ENCODE measurements around the gene GOLM1.

GOLM1 gene

DNA sequence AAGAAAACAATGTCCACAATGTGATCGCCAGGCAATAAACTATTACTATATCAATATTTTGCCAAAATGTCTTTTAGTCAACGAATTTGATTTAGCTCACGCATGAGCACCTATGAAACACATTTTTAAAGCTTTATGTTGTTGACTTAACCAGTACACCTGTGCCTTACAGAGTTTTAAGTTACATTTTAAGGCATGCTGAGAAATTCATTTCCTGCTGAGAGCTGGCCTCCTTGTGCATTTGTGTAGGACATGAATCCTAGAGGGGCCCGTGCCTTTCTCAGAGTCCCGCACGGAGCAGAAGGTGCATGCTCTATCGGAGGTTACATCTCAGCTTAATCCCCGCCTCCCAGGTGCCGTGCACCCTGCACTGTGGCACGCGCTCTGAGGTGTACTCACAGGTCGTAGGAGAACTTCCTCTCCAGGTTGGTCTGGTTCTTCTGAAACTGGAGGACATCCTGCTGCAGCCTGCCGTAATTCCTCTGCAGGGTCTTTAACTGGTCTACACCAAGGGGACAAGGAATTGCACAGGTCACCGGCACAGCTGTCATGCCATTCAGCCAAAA is 53.2 kb downstream of the GOLM1 start:
- no peak for DNase-seq (ENCODE audit: low read depth in 2 of 2)

DNA sequence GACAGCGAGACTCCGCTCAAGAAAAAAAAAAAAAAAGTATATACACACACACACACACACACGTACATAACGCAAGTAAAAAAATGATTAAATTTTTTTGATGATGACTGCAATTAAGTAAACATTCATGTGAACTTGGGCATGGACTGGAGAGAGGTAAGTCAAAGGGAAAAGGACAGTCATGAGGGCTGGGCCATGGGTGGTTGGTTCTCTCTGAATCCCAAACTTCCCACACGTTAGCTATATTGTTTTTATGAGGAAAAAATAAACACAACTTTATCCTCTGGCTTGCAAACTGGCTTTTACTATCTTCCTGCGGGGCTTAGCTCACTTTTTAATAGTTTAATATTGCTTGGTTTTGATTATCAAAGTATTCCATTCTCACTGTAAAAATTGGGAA is 53.7 kb downstream of the GOLM1 start:
- DNase-seq (ENCODE audit: low read depth in 2 of 2), result no peak

DNA sequence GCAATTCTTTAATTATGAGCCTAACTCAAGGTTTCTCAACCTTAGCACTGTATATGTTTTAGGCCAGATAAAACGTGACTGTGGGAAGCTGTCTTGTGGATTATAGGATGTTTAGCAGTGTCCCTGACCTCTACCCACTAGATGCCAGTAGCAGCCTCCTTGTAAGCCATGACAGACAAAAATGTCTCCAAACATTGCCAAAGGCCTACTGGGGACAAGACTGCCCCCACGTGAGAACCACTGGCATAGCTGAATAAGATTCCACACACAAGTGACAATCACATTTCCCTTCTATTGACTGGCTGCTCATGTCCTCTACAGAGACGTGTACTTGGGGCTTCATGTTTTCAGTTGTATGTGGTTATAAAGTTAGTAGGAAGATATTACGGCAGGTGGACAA is 55.4 kb downstream of the GOLM1 start:
- DNase-seq (ENCODE audit: low read depth in 2 of 2), result no peak

DNA sequence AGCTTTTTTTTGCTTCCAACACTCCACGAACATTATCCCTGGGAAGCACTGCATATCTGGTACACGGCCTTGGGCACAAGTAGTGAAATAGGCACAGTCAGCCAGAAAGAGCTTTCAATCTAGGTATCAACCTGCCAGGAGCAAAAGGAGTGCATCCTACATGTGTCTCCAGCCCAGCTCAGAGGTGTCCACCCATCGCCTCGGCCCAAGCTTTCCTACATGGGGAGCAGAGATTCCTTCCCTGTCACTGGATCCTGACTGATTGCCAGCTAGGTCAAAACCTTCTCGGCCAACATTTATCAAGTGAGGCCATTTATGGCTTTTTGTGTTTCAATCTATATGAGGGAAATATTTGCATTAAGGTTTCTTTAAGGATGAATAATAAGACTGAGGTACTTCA is 55.8 kb downstream of the GOLM1 start:
- DNase-seq (ENCODE audit: low read depth in 2 of 2), result no peak

DNA sequence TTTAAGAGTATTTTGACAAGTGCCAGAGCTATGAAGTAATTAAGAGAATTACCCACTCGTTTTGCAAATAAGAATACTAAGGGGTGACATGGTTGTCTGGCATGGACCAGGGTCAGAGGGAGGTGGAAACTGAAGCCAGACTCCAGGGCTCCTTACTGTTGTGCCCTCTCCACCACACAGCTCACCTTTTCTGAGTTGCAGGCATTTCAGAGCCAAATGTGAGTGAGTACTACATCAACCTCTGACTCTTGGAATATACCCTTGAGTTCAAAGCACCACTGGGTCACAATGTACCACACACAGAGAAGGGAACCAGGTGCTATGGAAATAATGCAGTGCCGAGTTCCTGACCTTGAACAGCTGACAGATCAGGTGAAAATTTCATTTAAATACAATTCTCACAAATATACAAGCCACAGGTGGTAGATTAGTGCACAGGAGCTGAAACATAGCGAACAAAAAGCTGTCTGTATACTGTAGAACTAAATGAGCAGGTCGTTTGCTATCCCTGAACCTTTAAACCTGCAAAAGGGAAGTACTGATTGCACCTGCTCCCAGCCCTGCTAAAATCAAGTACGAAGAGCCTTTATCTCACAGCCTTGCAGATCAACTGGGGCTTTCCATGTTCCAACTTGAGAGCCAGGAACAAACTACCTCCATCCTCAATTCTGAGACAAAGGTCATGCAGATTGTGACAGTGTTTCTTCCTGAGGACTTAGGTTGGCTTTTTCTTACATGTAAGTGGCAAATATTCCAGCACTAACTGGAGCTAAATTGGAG is 57.0 kb downstream of the GOLM1 start:
- no peak for DNase-seq (ENCODE audit: low read depth in 2 of 2)

DNA sequence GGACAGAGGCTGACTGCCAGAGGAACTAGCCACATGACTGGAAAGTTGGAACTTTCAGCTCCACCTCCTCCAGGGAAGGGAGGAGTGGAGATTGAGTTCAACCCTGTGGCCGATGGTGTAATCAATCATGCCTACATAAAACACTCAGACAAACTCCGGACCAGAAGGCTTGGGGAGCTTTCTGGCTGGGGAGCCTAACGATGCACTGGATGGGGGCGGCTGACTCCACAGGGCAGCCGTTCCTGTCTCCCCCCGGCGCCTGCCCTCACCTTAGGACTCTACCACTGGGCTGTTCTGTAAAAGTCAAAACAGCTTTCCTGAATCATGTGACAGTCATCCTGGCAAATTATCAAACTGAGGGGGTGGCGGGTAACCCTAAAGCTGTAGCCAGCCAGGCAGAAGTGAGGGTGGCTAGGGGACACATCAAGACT is 58.0 kb downstream of the GOLM1 start:
- no peak for DNase-seq (ENCODE audit: low read depth in 2 of 2)

DNA sequence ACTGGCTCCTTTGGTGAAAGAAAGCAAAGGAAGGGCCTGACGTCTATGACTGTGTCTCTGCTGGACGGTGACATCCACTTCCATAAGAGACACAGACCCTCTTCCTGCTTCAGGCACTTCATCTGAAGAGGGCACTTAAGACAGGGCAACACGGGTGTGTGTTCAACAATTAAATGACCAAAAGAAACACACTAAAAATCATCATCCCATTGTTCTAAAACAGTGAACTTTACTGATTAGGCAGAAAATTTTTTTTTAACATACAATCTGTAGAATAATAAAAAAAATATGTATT is 58.5 kb downstream of the GOLM1 start:
- DNase-seq (ENCODE audit: low read depth in 2 of 2), result no peak

DNA sequence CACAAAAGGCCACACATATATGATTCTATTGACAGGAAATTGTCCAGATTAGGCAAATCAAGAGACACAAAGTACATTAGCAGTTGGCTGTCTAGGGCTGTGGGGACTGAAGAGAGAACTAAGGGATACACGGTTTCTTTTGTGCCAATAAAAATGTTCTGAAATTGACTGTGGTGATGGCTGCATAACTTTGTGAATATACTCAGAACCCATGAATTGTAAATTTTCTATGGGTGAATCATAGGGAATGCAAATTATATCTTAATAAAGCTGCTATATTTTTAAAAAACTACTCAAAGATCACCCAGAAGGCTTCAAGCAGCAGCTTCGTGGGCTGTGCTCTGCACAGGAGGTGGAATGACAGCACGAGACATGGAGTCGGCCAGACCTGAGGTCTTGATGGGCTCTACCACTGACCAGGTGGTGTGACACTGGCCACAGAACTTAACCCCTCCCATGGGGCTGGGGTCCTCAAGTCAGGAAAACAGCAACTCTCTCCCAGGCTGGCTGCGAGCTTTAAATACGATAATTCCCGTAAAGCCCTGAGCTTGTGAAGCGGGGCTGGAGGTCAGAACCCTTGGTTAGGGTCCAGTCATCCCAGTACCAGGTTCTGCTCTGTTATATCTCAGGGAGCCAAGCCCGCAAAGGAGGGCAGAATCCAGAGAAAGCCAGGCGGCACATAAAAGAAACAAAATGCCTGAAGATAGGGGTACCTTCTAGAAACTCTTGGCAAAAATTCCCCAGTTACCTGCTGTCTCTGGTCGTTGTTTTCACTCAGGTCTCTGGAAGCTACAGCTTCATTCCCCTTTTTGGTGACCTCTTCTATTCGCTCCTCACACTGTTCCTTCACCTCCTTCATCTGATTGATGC is 59.1 kb downstream of the GOLM1 start:
- no peak for DNase-seq (ENCODE audit: low read depth in 2 of 2)

DNA sequence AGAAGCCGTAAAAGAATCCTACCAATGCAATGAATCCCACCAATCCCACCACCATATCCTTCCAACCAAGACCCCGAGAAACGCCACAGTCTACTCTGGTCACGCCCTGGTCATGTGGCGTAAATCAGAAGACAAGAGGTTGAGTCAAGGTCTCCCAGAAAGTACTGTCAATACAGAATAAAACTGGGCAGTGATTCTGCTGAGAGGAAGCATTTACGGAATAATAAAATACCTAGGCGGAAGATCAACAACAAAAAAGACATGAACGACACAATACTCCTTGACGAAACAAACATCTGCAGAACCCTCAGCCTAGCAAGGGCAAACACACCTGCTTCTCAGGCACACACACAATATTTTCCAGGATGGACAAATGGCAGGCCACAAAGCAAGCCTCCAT is 62.8 kb downstream of the GOLM1 start:
- DNase-seq (ENCODE audit: low read depth in 2 of 2), result no peak

DNA sequence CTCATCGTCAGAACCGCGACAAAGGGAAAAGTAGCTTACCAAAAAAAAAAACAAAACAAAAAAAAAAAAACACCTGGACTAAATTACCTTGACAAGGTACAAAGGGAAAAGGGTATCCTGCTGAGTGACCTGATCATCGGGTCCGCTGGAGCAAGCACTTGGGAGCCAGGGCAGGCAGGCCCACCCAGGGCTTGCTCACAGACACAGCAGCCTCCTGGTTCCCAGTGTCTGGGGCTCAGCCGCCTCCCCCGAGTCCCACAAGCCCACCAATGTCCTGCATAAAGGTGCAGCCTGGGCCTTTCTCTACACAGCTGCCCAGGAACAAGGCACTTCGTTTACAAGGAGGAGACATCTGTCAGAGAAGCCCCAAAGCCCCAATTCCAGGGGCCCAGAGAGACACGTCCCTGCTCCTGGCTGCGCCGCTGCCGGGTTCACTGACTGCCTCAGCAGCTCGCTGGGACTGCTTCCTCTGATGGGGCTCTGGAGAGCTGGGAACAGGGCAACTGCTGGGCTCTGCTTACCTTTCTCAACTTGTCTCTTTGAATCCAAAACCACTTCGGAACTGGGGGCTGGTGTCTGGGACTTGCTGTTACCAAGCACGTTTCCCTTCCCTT is 63.4 kb downstream of the GOLM1 start:
- no peak for DNase-seq (ENCODE audit: low read depth in 2 of 2)

DNA sequence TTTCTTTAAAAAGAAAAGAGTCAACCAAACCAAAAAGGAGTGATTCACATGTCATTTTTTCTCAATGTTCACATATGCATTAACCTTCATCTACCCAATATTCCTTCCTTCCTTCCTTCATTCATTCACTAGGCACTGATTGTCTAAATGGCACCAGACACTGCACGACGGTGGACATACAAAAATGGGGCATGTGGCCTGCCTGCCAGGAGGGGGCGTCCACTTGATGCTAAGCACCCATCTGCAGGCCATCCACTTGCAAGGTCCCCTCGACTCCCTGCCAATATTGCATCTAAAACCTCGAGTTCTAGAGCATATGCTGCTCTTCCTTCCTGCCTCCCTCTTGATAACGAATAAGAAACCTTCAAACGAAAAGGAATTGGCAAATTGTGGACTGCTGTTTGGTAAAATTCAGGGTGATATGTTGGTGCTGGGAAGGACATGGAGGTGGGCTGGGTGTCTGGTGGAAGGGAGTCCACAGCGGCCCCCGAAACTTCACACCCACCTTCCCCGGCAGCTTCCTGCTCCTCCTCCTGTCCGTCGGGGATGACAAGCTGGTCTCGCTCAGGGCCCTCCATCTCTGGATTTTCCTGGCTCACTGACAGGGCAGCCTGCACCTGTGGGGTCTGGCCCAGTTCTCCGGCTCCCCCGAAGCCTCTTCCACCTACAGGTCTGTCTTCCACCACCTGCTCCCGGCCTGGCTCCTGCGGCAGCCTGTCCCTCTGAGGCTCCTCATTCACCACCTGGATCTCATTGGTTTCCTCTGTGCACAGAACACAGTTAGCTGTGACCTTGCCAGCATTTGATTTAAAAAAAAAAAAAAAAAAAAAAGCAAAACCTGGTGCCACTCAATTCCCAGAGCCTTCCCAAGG is 64.3 kb downstream of the GOLM1 start:
- no peak for DNase-seq (ENCODE audit: low read depth in 2 of 2)

DNA sequence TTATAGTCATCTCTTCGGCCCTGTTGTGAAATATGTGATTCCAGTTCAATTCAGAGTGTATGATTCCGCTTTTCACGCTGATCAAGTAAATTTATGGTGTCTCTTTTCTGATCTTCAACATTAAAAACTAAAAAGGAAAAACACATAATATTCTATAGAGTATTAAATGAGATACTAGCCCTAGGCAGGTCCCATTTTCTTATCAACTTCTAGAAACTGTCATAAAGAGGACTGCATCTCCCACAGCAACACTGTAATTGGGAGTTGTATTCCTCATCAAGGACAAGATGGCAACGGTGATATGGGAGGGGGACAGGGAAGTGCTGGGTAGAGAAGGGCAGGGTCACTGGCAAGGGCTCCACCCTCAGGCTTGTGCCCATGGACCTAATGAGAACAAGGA is 71.6 kb downstream of the GOLM1 start:
- no peak for DNase-seq (ENCODE audit: low read depth in 2 of 2)

DNA sequence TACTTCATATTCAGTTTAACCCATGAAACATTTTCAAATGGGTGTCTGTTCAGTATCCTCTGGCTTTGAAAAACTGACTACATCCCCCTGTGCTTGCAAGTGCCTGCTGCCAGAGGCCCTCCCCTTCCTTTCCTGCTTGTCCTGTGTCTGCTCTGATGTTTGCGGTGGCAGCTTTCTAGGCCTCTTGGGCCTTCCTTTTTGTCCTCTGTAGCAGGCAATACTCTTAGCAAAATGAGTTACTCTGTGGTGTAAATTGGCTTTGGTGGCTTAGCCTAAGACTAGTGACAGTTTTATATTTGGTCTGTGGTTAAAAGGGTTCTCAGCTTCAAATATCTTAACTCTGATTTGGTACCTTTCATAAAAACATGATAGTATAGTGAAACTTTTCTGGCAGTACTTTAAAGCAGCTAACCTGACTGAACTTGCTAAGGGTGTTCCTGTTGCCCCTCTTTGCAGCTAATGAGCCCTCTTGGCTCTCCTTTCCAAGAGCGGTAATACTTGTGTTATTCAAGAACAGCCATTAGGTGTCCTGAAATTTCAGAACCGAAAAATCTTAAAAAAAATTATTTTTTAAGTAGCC is 76.6 kb downstream of the GOLM1 start:
- no peak for DNase-seq (ENCODE audit: low read depth in 2 of 2)

DNA sequence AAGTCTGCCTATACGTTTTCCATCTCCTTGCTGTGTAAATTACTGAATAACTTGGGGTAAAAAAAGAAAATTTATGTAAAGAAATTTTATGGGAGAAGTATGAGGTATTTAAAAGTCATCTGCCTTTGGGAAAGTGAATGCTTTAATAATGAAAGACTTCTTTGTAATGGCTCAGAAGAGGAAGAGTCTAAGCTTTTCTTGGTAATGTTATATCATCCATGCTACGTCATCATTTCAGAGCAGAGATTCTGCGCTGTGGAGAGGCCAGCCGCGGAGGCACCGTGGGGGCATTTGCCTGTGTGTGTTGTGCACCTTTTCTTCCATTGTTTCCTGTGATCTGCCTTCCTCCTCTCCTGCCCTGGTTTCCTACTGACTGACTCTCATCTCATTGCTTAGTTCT is 78.2 kb downstream of the GOLM1 start:
- no peak for DNase-seq (ENCODE audit: low read depth in 2 of 2)

DNA sequence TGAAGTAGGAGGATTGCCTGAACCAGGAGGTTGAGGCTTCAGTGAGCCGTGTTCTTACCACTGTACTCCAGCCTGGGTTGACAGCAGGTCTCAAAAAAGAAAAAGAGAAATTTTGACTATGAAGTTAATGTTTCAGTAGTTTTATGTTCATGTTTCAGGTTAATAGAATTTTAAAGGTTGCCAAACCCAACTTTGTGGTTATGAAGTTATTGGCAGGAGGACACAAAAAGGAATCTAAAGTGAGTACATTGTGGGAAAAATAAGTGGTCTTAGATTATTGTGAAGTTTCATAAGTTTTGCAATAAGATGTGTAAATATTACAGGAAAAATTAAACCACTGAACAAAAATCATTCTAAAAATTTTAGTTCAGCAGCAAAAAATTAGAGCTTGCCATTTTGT is 78.6 kb downstream of the GOLM1 start:
- no peak for DNase-seq (ENCODE audit: low read depth in 2 of 2)

DNA sequence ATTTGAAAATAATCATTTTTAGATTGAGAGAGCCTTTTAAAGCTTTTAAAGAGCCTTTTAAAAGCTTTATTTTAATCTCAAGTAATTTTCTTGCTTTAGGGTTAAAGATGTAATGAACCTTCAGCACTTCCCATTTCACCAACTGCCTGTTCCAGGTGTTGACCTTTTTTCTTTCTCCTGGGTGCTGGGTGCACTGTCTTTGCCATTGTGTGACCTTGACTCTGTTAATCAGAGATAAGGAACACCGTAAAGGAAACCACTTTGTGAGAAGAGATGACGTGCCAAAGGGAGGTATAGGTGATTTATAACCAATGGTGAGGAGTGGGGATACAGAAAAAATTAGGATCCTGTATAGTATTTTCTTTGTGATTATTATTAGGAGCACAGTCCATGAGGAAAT is 90.2 kb downstream of the GOLM1 start:
- DNase-seq (ENCODE audit: low read depth in 2 of 2), result no peak

DNA sequence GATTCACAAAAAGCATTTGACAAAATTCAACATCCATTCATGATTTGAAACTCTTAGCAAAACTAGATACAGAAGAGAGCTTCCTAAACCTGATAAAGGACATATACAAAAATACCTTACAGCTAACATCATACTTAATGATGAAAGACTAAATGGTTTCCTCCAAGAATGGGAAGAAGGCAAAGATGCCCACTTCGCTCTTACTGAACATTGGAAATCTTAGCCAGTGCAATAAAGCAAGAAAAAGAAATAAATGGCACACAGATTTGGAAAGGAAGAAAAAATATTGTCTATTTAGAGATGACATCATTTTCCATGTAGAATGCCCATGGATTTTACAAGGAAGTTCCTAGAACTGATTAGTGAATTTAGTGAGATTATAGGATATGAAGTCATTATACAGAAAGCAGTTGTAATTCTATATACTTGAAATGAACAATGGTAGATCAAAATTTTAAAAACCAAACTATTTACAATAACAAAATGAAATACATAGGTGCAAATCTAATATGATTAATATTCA is 94.0 kb downstream of the GOLM1 start:
- DNase-seq (ENCODE audit: low read depth in 2 of 2), result no peak

DNA sequence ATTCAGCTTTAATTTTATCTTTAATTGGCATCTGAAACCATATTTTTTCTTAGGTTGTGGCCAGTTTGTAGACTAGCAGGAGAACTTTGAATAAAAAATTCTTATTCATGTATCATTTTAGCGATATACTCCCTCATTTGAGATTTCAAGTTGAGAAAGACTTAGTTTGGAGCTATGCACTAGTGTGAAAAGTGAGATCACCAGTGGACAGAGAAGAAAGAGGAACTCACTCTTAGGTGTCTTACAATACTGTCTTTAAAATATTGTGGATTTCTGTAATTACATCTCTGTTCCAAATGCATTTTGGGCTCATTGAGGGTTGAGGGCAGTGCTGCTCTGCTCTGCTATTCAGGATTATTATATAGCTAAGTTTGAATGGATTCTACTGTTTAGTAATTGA is 103.8 kb downstream of the GOLM1 start:
- DNase-seq (ENCODE audit: low read depth in 2 of 2), result no peak

DNA sequence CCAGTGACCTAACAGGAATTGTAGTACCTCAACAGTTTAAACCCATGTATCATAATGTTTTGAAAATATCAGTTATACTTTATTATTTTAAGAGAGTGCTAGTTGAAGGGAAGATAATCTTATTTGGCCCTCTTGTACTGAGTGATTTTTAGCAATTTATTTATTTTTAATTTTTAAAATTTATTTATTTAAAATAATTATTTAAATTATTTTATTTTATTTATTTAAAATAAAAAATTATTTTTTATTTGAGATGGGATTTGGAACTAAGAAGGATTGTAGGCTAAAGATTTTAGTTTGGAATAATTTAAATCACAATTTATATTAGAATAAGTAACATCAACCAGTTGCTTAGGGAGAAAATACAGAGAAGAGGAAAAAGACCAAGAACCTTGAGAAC is 104.3 kb downstream of the GOLM1 start:
- DNase-seq (ENCODE audit: low read depth in 2 of 2), result no peak

DNA sequence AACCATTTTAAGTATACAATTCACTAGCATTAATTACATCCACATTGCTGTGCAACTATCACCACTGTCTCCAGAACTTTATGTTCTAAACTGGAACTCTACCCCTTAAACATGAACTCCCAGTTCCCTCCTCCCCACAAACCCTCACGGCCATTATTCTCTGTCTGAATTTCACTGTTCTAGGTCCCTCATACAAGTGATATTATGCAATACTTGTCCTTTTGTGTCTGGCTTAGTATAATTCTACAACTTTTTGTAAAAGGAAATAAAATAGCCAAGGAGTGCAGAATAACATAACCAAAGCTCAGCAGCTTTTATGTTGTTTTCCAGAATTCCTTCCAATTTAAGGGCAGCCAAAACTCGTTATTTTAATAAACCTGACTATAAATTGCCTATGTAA is 105.2 kb downstream of the GOLM1 start:
- DNase-seq (ENCODE audit: low read depth in 2 of 2), result no peak

DNA sequence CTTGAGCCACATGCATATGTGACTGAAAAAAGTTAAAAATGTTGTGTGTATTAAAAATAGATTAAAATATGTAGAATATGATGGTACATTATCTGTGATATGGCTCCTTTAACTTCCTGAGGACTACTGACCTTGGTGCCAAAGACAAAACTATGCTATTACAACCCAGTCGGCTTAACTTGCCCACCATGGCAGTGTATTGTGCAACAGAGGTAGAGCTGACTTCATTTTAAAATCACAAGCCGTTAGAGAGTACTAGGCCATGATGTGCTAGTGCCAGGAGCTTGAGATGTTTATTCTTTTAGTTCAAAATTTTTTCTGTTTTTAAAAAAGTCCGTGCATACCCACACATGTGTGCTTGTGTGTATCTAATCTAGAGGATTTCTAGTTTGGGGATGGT is 112.1 kb downstream of the GOLM1 start:
- DNase-seq (ENCODE audit: low read depth in 2 of 2), result no peak

Data from stimulated activated CD4-positive, alpha-beta T cell treated with anti-CD3 and anti-CD28 coated beads, Interleukin-1b, Interleukin-23, amount 100 ng/mL, for 4 hours (primary cell).